LNCAP (cell line): ENCODE measurements around the gene RHBDD1.

Source experiments
- TF ChIP-seq, protein P1 (sequence below): fragments of 450-650 bp; IDR thresholded peaks from 2 replicates; pipeline ENCODE4 v1.5.1; 2017; ENCODE audit warnings: mild to moderate bottlenecking

RHBDD1 gene

DNA sequence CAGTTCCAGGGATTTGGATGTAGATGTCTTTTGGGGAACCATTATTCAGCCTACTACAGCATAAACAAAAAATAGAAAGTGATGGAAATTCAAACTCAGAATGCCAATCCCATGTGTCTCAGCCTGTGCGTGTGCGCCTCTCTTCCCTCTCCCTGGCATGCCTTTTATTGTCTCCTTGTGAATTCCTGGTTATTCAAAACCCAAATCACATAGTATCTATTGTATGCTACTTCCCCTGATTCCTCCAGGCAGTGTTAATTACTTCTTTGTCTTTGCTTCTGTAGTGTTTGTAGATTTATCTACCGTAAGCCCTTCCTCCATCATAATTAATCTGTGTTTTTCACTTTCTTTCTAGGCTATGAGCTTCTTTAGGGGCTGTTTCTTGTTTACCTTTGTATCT, 38.9 kb downstream of the RHBDD1 start:
- TF ChIP-seq, protein P1, sequence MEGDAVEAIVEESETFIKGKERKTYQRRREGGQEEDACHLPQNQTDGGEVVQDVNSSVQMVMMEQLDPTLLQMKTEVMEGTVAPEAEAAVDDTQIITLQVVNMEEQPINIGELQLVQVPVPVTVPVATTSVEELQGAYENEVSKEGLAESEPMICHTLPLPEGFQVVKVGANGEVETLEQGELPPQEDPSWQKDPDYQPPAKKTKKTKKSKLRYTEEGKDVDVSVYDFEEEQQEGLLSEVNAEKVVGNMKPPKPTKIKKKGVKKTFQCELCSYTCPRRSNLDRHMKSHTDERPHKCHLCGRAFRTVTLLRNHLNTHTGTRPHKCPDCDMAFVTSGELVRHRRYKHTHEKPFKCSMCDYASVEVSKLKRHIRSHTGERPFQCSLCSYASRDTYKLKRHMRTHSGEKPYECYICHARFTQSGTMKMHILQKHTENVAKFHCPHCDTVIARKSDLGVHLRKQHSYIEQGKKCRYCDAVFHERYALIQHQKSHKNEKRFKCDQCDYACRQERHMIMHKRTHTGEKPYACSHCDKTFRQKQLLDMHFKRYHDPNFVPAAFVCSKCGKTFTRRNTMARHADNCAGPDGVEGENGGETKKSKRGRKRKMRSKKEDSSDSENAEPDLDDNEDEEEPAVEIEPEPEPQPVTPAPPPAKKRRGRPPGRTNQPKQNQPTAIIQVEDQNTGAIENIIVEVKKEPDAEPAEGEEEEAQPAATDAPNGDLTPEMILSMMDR: no peak

DNA sequence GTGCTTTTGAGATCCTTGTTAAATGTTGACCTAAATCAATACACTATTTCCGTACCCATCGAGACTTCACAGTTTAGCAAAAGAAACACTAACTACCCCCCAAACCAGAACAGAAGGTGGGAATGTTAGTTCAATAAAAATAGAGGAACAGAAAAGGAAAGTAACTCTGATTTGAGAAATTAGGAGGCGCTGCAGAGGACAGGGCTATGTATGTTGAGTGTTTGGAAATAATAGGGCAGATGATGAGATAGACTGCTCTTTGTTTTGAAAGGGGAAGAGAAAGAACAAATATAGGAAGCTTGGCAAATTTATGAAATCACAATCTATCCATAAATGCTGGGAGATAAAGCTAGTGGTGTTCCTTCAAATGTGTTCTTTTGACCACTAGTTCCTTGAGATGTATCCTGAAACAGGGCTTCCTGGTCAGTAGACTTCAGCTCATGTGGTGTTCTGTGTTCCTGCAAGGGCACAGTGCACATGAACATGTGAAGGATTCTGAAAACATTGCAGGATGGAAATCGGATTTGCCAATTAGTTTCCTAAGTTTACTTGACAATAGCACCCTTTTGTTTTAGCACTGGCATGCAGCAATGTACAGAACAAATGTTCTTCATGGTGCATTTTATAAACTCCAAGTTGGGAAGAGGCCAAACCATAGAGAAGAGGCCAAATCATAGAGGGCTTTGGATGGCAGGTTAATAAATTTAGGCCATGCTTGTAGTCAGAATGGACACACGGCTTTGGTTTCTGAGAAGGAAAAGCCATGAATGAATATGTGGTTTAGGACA, 39.8 kb downstream of the RHBDD1 start:
- TF ChIP-seq, protein P1: no peak

DNA sequence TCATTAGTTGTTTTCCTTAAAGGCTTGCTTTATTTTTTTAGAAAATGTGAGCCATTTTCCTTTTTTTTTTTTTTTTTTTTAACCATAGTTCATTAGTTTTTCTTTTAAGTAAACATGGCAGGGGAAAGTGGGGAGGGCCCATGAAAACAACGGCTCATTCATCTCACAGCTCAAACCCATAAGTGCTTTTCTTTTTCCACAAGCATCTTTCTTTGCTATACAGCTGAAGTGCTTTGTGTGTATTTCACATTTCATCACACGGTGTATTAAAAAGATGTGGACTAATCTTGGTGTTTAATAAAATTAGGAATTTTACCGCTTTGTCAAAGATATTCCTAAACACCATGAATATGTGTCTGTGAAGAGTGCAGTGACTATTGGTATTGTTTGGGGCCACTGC, 41.6 kb downstream of the RHBDD1 start:
- TF ChIP-seq, protein P1: no peak

DNA sequence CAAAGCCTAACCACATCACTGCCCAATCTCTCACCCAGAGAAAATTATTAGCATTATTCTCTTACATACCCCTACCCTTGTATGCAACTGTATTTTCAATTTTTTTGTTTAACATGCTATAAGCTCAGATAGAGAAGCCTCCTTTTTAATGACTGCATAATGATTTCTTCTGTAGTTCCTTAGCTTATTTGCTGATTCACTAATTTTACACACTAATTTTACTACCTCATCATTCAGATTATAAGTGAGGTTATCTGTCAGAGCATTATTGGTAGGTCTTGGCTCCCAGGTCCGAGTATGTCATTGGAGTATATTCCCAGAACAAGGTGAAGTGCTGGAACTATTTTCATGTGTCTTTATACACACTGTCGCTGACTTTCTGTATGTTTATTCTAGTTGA, 45.4 kb downstream of the RHBDD1 start:
- TF ChIP-seq, protein P1: no peak

DNA sequence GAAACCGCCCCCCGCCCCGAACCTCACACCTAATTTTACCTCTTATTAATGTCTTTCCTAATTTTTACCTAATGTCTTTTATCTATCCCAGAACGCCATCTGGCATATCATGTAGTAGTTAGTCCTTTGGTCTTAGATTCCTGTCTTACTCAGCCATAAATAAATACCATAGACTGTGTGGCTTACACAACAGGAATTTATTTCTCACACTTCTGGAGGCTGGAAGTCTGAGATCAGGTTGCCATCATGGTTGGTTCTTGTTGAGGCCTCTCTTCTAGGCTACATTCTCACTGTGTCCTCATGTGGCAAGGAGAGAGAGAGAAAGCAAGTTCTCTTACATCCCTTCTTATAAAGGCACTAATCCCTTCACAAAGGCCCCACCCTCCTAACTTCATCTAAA, 46.8 kb downstream of the RHBDD1 start:
- TF ChIP-seq, protein P1: no peak

DNA sequence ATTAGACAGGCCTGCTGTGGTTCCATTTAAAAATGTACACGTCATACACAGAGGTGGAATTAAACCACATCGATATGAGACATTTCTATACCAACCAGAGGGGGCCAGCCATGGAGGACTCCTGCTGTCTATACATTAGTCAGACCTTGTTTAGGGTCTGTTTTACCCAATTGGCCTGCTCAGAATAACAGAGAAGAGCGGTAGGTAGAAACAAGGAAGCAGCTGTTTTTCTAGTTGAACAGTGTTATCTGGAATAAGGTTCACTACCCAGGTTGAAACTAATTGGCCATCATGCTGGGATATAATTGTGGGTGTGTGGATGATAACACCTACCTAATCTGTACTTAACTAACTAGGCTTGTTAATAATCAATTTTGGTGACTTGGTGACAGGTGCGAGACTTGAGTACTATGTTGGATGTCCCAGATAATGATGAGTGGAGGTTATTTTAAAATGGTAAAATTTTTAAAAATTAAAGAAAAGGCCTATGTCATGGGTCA, 47.5 kb downstream of the RHBDD1 start:
- TF ChIP-seq, protein P1: no peak

DNA sequence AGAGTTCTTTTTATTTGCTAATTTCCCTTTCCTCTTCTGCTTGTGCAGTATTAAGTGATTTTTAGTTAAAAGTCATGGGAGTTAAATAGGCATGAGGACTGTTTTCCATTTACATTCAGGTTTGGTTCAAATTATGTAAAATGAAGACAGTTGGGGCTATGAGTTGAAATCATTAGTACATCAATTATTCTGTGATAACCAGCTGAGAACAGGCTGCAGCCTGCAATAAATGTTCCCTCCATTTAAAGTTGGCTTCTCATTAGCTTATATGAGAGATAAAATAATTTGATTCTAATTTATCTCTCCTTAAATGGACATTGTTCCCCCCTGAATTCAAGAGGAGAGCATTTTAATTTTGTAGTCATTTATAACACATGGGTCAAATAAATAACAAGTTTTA, 48.3 kb downstream of the RHBDD1 start:
- TF ChIP-seq, protein P1: no peak
